LoVo (cell line): ENCODE results near the gene POSTN.

Source experiments
- DNase-seq: peaks from one replicate; pipeline ENCODE4 v3.0.0-alpha.2; 2016; ENCODE audit warnings: low spot score

POSTN gene

GRCh38 chr13:37598597-37598996 is at the start of gene POSTN:
Gene POSTN, minus strand, starts transcription at chr13:37598768. Its CDS starts 42 bp downstream, at chr13:37598726.
- no peak for DNase-seq

GRCh38 chr13:37647031-37647650 is 48.6 kb upstream of the POSTN start:
- DNase-seq = no peak

- no peak for DNase-seq
Measured at GRCh38 chr13:37646531-37646930, 48.0 kb upstream of the POSTN start.

GRCh38 chr13:37645181-37645740 is 46.7 kb upstream of the POSTN start:
- DNase-seq = no peak

GRCh38 chr13:37641391-37641790 is 42.8 kb upstream of the POSTN start:
- DNase-seq = no peak

- no peak for DNase-seq
Measured at GRCh38 chr13:37640499-37640898, 41.9 kb upstream of the POSTN start.

- DNase-seq = no peak
Measured at GRCh38 chr13:37636701-37637100, 38.1 kb upstream of the POSTN start.

GRCh38 chr13:37632294-37632693 is 33.7 kb upstream of the POSTN start:
- no peak for DNase-seq

- DNase-seq = no peak
Measured at GRCh38 chr13:37627428-37627827, 28.9 kb upstream of the POSTN start.

- no peak for DNase-seq
Measured at GRCh38 chr13:37621811-37622361, 23.3 kb upstream of the POSTN start.

- no peak for DNase-seq
Measured at GRCh38 chr13:37618554-37618953, 20.0 kb upstream of the POSTN start.

GRCh38 chr13:37617173-37617572 is 18.6 kb upstream of the POSTN start:
- DNase-seq = no peak

- DNase-seq = no peak
Measured at GRCh38 chr13:37616131-37616530, 17.6 kb upstream of the POSTN start.

GRCh38 chr13:37615276-37615675 is 16.7 kb upstream of the POSTN start:
- no peak for DNase-seq

- no peak for DNase-seq
Measured at GRCh38 chr13:37613638-37614037, 15.1 kb upstream of the POSTN start.

- no peak for DNase-seq
Measured at GRCh38 chr13:37613236-37613635, 14.7 kb upstream of the POSTN start.

GRCh38 chr13:37608750-37609339 is 10.3 kb upstream of the POSTN start:
- no peak for DNase-seq

GRCh38 chr13:37602733-37603381 is 4.3 kb upstream of the POSTN start:
- peak; percentile 5 for DNase-seq

- DNase-seq = no peak
Measured at GRCh38 chr13:37601648-37602440, 3.3 kb upstream of the POSTN start.

GRCh38 chr13:37599519-37599918 is 951 bp upstream of the POSTN start:
- DNase-seq = no peak

- no peak for DNase-seq
Measured at GRCh38 chr13:37597477-37598025, 1.0 kb downstream of the POSTN start.

GRCh38 chr13:37596805-37597204 is 1.8 kb downstream of the POSTN start:
- DNase-seq = no peak
